Loucy (cell line): ENCODE data around the gene DLGAP4.

Source experiments
- H2AFZ ChIP-seq: fragments of 200-600 bp; sonication (generic); 2 replicates; pipeline ENCODE4 v1.6.0; 2016; ENCODE audit warnings: antibody characterized with exemption, mild to moderate bottlenecking, low read length, moderate library complexity
- H3F3A ChIP-seq: fragments of 200-600 bp; 2 replicates; pipeline ENCODE4 v1.6.0; 2016; ENCODE audit warnings: antibody characterized with exemption, low read depth, mild to moderate bottlenecking
- H3K27me3 ChIP-seq: fragments of 200-600 bp; sonication (generic); 2 replicates; pipeline ENCODE4 v1.6.1; 2014; ENCODE audit warnings: low read length, mild to moderate bottlenecking; ENCODE audit not compliant: insufficient read depth, poor library complexity, severe bottlenecking
- H3K36me3 ChIP-seq: fragments of 200-600 bp; sonication (generic); 2 replicates; pipeline ENCODE4 v1.6.1; 2016; ENCODE audit warnings: low read length; ENCODE audit not compliant: insufficient read depth
- H3K4me1 ChIP-seq: fragments of 200-600 bp; sonication (generic); 2 replicates; pipeline ENCODE4 v1.5.1; 2014; ENCODE audit warnings: low read length, mild to moderate bottlenecking; ENCODE audit not compliant: insufficient read depth, poor library complexity, severe bottlenecking
- H3K4me2 ChIP-seq: fragments of 200-600 bp; sonication (generic); 2 replicates; pipeline ENCODE4 v1.6.0; 2014; ENCODE audit warnings: antibody characterized with exemption, low read length, low read depth, mild to moderate bottlenecking; ENCODE audit not compliant: poor library complexity, severe bottlenecking
- H3K4me3 ChIP-seq: fragments of 200-600 bp; sonication (generic); 2 replicates; pipeline ENCODE4 v1.5.1; 2014; ENCODE audit warnings: low read length, mild to moderate bottlenecking, mixed read lengths; ENCODE audit not compliant: poor library complexity, severe bottlenecking
- H3K79me2 ChIP-seq: fragments of 200-600 bp; sonication (generic); 2 replicates; pipeline ENCODE4 v1.6.1; 2014; ENCODE audit warnings: low read length; ENCODE audit not compliant: insufficient read depth
- H3K9ac ChIP-seq: fragments of 200-600 bp; sonication (generic); 2 replicates; pipeline ENCODE4 v1.6.0; 2014; ENCODE audit warnings: mild to moderate bottlenecking, low read depth, low read length, moderate library complexity; ENCODE audit not compliant: poor library complexity, severe bottlenecking
- H3K9me2 ChIP-seq: fragments of 200-600 bp; sonication (generic); replicated peaks from 2 replicates; pipeline ENCODE4 v1.6.1; 2016; ENCODE audit warnings: low read depth, low read length, mixed read lengths
- H3K9me3 ChIP-seq: fragments of 200-600 bp; sonication (generic); 2 replicates; pipeline ENCODE4 v1.6.1; 2014; ENCODE audit warnings: mild to moderate bottlenecking, antibody characterized with exemption, low read length, low read depth; ENCODE audit not compliant: insufficient read depth
- H4K20me1 ChIP-seq: fragments of 200-600 bp; sonication (generic); 2 replicates; pipeline ENCODE4 v1.6.0; 2014; ENCODE audit warnings: antibody characterized with exemption, low read length, mild to moderate bottlenecking; ENCODE audit not compliant: insufficient read depth, poor library complexity, severe bottlenecking
- CTCF ChIP-seq: fragments of 200-600 bp; sonication (generic); conservative IDR thresholded peaks from 2 replicates; pipeline ENCODE4 v1.5.1; 2014; ENCODE audit warnings: mild to moderate bottlenecking, antibody characterized with exemption, low read length
- EZH2phosphoT487 ChIP-seq: fragments of 200-600 bp; IDR thresholded peaks from 2 replicates; pipeline ENCODE4 v1.6.1; 2018; ENCODE audit warnings: antibody characterized with exemption, mild to moderate bottlenecking, moderate library complexity, borderline replicate concordance

Gene DLGAP4

GRCh38 chr20:36318166-36318565 is 12.0 kb downstream of the DLGAP4 start:
- Histone ChIP-seq H3K79me2 (no peaks in the 10 kb centered on the region), H3K4me1 (no peaks in the 10 kb centered on the region), H2AFZ (no peak overlapping the region), H3K9me2 (no peaks in the 10 kb centered on the region), H3K27me3 (no peaks in the 10 kb centered on the region), H3K4me2 (no peak overlapping the region), H3F3A (no peaks in the 10 kb centered on the region), H3K36me3 (no peaks in the 10 kb centered on the region), H3K9me3 (no peaks in the 10 kb centered on the region), H4K20me1 (no peaks in the 10 kb centered on the region), H3K4me3 (no peak overlapping the region), H3K9ac (no peak overlapping the region)
- TF ChIP-seq CTCF (no peak), EZH2phosphoT487 (no peak)

GRCh38 chr20:36319356-36320260 is 13.5 kb downstream of the DLGAP4 start:
- H3K4me3 ChIP-seq: no peak overlapping the region
- H3K9me2 ChIP-seq: no peaks in the 10 kb centered on the region
- H4K20me1 ChIP-seq: no peaks in the 10 kb centered on the region
- no peaks in the 10 kb centered on the region for H3K79me2 ChIP-seq
- no peaks in the 10 kb centered on the region for H3K4me1 ChIP-seq
- no peaks in the 10 kb centered on the region for H3K9me3 ChIP-seq
- no peak overlapping the region for H2AFZ ChIP-seq
- no peak overlapping the region for H3K9ac ChIP-seq
- TF ChIP-seq CTCF (no peak), EZH2phosphoT487 (no peak)
- no peak overlapping the region for H3K4me2 ChIP-seq
- H3K27me3 ChIP-seq: no peaks in the 10 kb centered on the region
- no peaks in the 10 kb centered on the region for H3F3A ChIP-seq
- no peaks in the 10 kb centered on the region for H3K36me3 ChIP-seq

- no peaks in the 10 kb centered on the region for H3K36me3 ChIP-seq
- no peaks in the 10 kb centered on the region for H3K9me2 ChIP-seq
- H3K4me3 ChIP-seq: no peak overlapping the region
- no peaks in the 10 kb centered on the region for H3K27me3 ChIP-seq
- no peak overlapping the region for H3K4me2 ChIP-seq
- no peaks in the 10 kb centered on the region for H3K79me2 ChIP-seq
- no peak overlapping the region for H3K9ac ChIP-seq
- no peak for TF ChIP-seq CTCF
- TF ChIP-seq EZH2phosphoT487: no peak
- H2AFZ ChIP-seq: no peak overlapping the region
- H3F3A ChIP-seq: no peaks in the 10 kb centered on the region
- H4K20me1 ChIP-seq: no peaks in the 10 kb centered on the region
- H3K4me1 ChIP-seq: no peaks in the 10 kb centered on the region
- H3K9me3 ChIP-seq: no peaks in the 10 kb centered on the region
Measured at GRCh38 chr20:36320261-36320897, 14.2 kb downstream of the DLGAP4 start.
